CD4-positive, alpha-beta T cell treated with Interleukin-15 for 4 hours (primary cell): ENCODE results near the gene PSMD11.
"Not testable (repeated sequence)": the region's sequence is repeated elsewhere in the genome, so short reads cannot be mapped to it uniquely, and the experiment has no call there.

ENCODE experiments used
- DNase-seq: peaks from one replicate; pipeline ENCODE4 v3.0.0-alpha.2; 2020; ENCODE audit warnings: low spot score

Gene PSMD11

GRCh38 chr17:32513579-32513978 is 69.3 kb downstream of the PSMD11 start:
- no peak for DNase-seq

- no peak for DNase-seq
These were observed 70.3 kb downstream of the PSMD11 start for GRCh38 chr17:32514606-32515005.

GRCh38 chr17:32515677-32516383 is 71.5 kb downstream of the PSMD11 start:
- DNase-seq, result no peak

- DNase-seq, result no peak
These were observed 72.1 kb downstream of the PSMD11 start for GRCh38 chr17:32516450-32516849.

- DNase-seq, result peak; percentile 18
These were observed 72.8 kb downstream of the PSMD11 start for GRCh38 chr17:32516940-32517701.

GRCh38 chr17:32517982-32518381 is 73.7 kb downstream of the PSMD11 start:
- no peak for DNase-seq

GRCh38 chr17:32518646-32519227 is 74.4 kb downstream of the PSMD11 start:
- no peak for DNase-seq

GRCh38 chr17:32519228-32520103 is 75.2 kb downstream of the PSMD11 start:
- peak; percentile 81 for DNase-seq

- peak; percentile 66 for DNase-seq
These were observed 75.9 kb downstream of the PSMD11 start for GRCh38 chr17:32520104-32520701.

- DNase-seq, result no peak
These were observed 76.6 kb downstream of the PSMD11 start for GRCh38 chr17:32520737-32521404.

GRCh38 chr17:32523017-32523680 is 78.8 kb downstream of the PSMD11 start:
- DNase-seq, result peak; percentile 39

GRCh38 chr17:32523827-32524552 is 79.7 kb downstream of the PSMD11 start:
- DNase-seq, result peak; percentile 29

GRCh38 chr17:32524553-32524880 is 80.2 kb downstream of the PSMD11 start:
- not testable (repeated sequence) for DNase-seq

GRCh38 chr17:32525122-32525521 is 80.8 kb downstream of the PSMD11 start:
- no peak for DNase-seq

- no peak for DNase-seq
These were observed 82.8 kb downstream of the PSMD11 start for GRCh38 chr17:32527146-32527545.

- DNase-seq, result no peak
These were observed 84.5 kb downstream of the PSMD11 start for GRCh38 chr17:32528825-32529224.

- no peak for DNase-seq
These were observed 85.3 kb downstream of the PSMD11 start for GRCh38 chr17:32529604-32530003.
